SK-N-SH (cell line): ENCODE measurements around the gene MBLAC1. TPM values are rescaled to one million over a fixed set of nuclear protein-coding genes. Genes with fewer than 3 reads are reported as not detected.

ENCODE experiments used
- CTCF ChIA-PET: fragments of 300-600, 350-600 bp; formaldehyde crosslinking; extraction: SDS; loops from one replicate; lab custom pipeline; 2021; lab: Yijun Ruan, JAX
- POLR2A ChIA-PET: fragments of 350-600 bp; sonication (Branson Sonifier 250); formaldehyde crosslinking; extraction: SDS; loops from one replicate; lab custom pipeline; 2020; ENCODE audit warnings: antibody characterized with exemption, inconsistent platforms; lab: Yijun Ruan, JAX
- DNase-seq: peaks from one replicate; pipeline ENCODE4 v3.0.0; 2012
- H2AFZ ChIP-seq: fragments of 200-600 bp; sonication (generic); 2 replicates; pipeline ENCODE4 v1.8.1; 2016; ENCODE audit warnings: antibody characterized with exemption, mild to moderate bottlenecking, low read depth
- H3F3A ChIP-seq: fragments of 200-600 bp; sonication (generic); replicated peaks from 2 replicates; pipeline ENCODE3; 2016; ENCODE audit warnings: antibody characterized with exemption, mild to moderate bottlenecking; ENCODE audit not compliant: insufficient read depth
- H3K27ac ChIP-seq, 2 experiments: fragments of 200-500 bp in 1 of 2; fragments of 200-600 bp in 1 of 2; sonication (Bioruptor generic) in 1 of 2; sonication (generic), shearing (Covaris generic) in 1 of 2; 2 replicates each; pipeline versions ENCODE4 v1.5.1 to v1.6.1; 2014 to 2016; ENCODE audit warnings: low read depth in 2 of 2, inconsistent platforms in 1 of 2, low read length in 1 of 2, mild to moderate bottlenecking in 1 of 2, mixed read lengths in 1 of 2
- H3K27me3 ChIP-seq: fragments of 200-600 bp; sonication (generic), shearing (Covaris generic); 2 replicates; pipeline ENCODE4 v1.6.1; 2016; ENCODE audit warnings: mixed run types; ENCODE audit not compliant: insufficient read depth
- H3K36me3 ChIP-seq, 2 experiments: fragments of 200-500 bp in 1 of 2; fragments of 200-600 bp in 1 of 2; sonication (Bioruptor generic) in 1 of 2; sonication (generic) in 1 of 2; replicated peaks in 1 of 2; 2 replicates each; pipeline versions ENCODE3 to v1.5.1; 2014 to 2016; ENCODE audit warnings: low read length in 1 of 2, mild to moderate bottlenecking in 1 of 2; ENCODE audit not compliant: insufficient read depth in 2 of 2, control insufficient read depth in 1 of 2
- H3K4me1 ChIP-seq, 2 experiments: fragments of 200-500 bp in 1 of 2; fragments of 200-600 bp in 1 of 2; sonication (Bioruptor generic) in 1 of 2; sonication (generic), shearing (Covaris generic) in 1 of 2; 2 replicates each; pipeline versions ENCODE4 v1.5.1 to v1.6.1; 2014 to 2016; ENCODE audit warnings: low read depth in 1 of 2, low read length in 1 of 2, mixed run types in 1 of 2; ENCODE audit not compliant: insufficient read depth in 2 of 2, control insufficient read depth in 1 of 2
- H3K4me2 ChIP-seq: fragments of 200-600 bp; sonication (generic), shearing (Covaris generic); 2 replicates; pipeline ENCODE4 v1.6.1; 2017; ENCODE audit warnings: mixed run types
- H3K4me3 ChIP-seq, 2 experiments: fragments of 200-500 bp in 1 of 2; fragments of 200-600 bp in 1 of 2; sonication (Bioruptor generic) in 1 of 2; sonication (generic), shearing (Covaris generic) in 1 of 2; 2 replicates each; pipeline versions ENCODE4 v1.5.1 to v1.8.1; 2014 to 2016; ENCODE audit warnings: low read depth in 2 of 2, inconsistent platforms in 1 of 2, low read length in 1 of 2, mild to moderate bottlenecking in 1 of 2, mixed read lengths in 1 of 2, moderate library complexity in 1 of 2
- H3K79me2 ChIP-seq: fragments of 200-600 bp; sonication (generic); 2 replicates; pipeline ENCODE4 v1.8.1; 2017; ENCODE audit warnings: mild to moderate bottlenecking; ENCODE audit not compliant: insufficient read depth
- H3K9ac ChIP-seq: fragments of 200-600 bp; sonication (generic); 2 replicates; pipeline ENCODE4 v1.6.1; 2017; ENCODE audit warnings: mixed run types
- H3K9me2 ChIP-seq: fragments of 200-600 bp; sonication (generic); 2 replicates; pipeline ENCODE4 v1.6.1; 2017; ENCODE audit warnings: mixed run types
- H3K9me3 ChIP-seq: fragments of 200-600 bp; sonication (generic); 2 replicates; pipeline ENCODE4 v1.6.1; 2017; ENCODE audit warnings: mixed run types, mild to moderate bottlenecking, moderate library complexity
- H4K20me1 ChIP-seq: fragments of 200-600 bp; sonication (generic); 2 replicates; pipeline ENCODE4 v1.6.1; 2017; ENCODE audit warnings: mild to moderate bottlenecking, mixed run types; ENCODE audit not compliant: insufficient read depth
- EZH2phosphoT487 ChIP-seq: fragments of 200-600 bp; sonication (generic); IDR thresholded peaks from 2 replicates; pipeline ENCODE4 v1.6.1; 2017; ENCODE audit warnings: low read depth, mixed run types, mild to moderate bottlenecking, antibody characterized with exemption, moderate library complexity, borderline replicate concordance
- FOSL2 ChIP-seq: IDR thresholded peaks from 2 replicates; pipeline ENCODE4 v1.4.0; 2012; ENCODE audit warnings: low read depth, mild to moderate bottlenecking, moderate library complexity, borderline replicate concordance
- FOXJ3 ChIP-seq: sonication (generic); formaldehyde crosslinking; IDR thresholded peaks from 2 replicates; pipeline ENCODE4 v1.5.1; 2020; ENCODE audit warnings: mild to moderate bottlenecking, missing genetic modification reagents
- GABPA ChIP-seq: IDR thresholded peaks from 2 replicates; pipeline ENCODE4 v1.4.0; 2012; ENCODE audit warnings: low read depth, mild to moderate bottlenecking
- JUND ChIP-seq: IDR thresholded peaks from 2 replicates; pipeline ENCODE4 v1.4.0; 2012
- MAX ChIP-seq: IDR thresholded peaks from 2 replicates; pipeline ENCODE4 v1.4.0; 2012; ENCODE audit warnings: low read depth
- MEF2A ChIP-seq: IDR thresholded peaks from 2 replicates; pipeline ENCODE4 v1.4.0; 2012; ENCODE audit warnings: low read depth, borderline replicate concordance
- NFIC ChIP-seq: IDR thresholded peaks from 2 replicates; pipeline ENCODE4 v1.4.0; 2012; ENCODE audit warnings: borderline replicate concordance
- POLR2AphosphoS5 ChIP-seq: IDR thresholded peaks from 2 replicates; pipeline ENCODE4 v1.6.1; 2012; ENCODE audit warnings: low read depth, low read length
- RAD21 ChIP-seq: IDR thresholded peaks from 2 replicates; pipeline ENCODE4 v1.6.1; 2012; ENCODE audit warnings: mild to moderate bottlenecking, low read length
- RXRA ChIP-seq: IDR thresholded peaks from 2 replicates; pipeline ENCODE4 v1.4.0; 2012; ENCODE audit warnings: low read depth, mild to moderate bottlenecking, borderline replicate concordance
- SMC3 ChIP-seq: IDR thresholded peaks from 2 replicates; pipeline ENCODE4 v1.6.1; 2012; ENCODE audit warnings: low read depth, low read length, improper control_type of control experiment
- TCF12 ChIP-seq: IDR thresholded peaks from 2 replicates; pipeline ENCODE4 v1.4.0; 2012
- YY1 ChIP-seq: IDR thresholded peaks from 2 replicates; pipeline ENCODE4 v1.4.0; 2012; ENCODE audit warnings: low read depth, mild to moderate bottlenecking
- ZBTB33 ChIP-seq: IDR thresholded peaks from 2 replicates; pipeline ENCODE4 v1.4.0; 2012; ENCODE audit warnings: low read depth, borderline replicate concordance
- WGBS: methylation state at CpG from one replicate; pipeline ENCODE4 v1.1.6; 2017; ENCODE audit warnings: low lambda C conversion rate; 5-methylcytosine and 5-hydroxymethylcytosine counted together
- polyA plus RNA-seq, 3 experiments: library from polyadenylated mRNA; depleted of rRNA; stranded (reverse); fragments of >200 nt; gene quantifications; 2 replicates each; pipeline ENCODE4 v1.2.3, GENCODE V29; 2012

Gene MBLAC1
- polyA plus RNA-seq, 1 of the 3 experiments (the other 2 are of a cell fraction) = 4.4 TPM

DNA sequence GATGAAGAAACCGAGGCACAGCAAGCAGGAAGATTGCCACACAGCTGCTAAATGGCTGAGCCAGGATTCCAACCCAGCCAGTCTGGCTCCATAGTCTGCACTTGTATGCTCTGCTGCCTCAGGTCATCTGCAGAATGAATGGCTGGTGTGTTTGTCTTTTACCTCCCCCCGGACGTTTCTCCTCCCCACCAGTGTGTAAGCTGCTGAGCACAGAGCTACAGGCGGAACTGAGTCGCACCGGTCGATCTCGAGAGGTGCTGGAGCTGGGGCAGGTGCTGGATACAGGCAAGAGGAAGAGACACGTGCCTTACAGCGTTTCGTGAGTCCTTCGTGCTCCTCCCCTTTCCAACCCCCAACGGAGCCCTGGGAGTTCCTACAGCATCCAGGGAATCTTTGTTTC is 4.7 kb upstream of the MBLAC1 start:
- H3K4me1 ChIP-seq = peaks cover 11 to 15% of the 10 kb centered on the region in 2 experiments; a peak in 3 of 4 replicates
- no peak overlapping the region for H3K27ac ChIP-seq
- WGBS = 93% methylated on average over 13 of the region's 13 CpGs
- no peaks in the 10 kb centered on the region for H4K20me1 ChIP-seq
- H3K4me2 ChIP-seq = no peak overlapping the region
- H3K79me2 ChIP-seq = peaks cover 74% of the 10 kb centered on the region
- H2AFZ ChIP-seq = no peak overlapping the region
- H3K9ac ChIP-seq = no peak overlapping the region
- POLR2A ChIA-PET = interaction anchor here (5.3 kb wide), 1 partner anchor 21 kb away, joined by 70 read pairs; the partner anchor contains the start of genes AP4M1 and MCM7
- DNase-seq = no peak
- peaks cover 13 to 22% of the 10 kb centered on the region in 2 experiments for H3K36me3 ChIP-seq
- no peaks in the 10 kb centered on the region for H3K27me3 ChIP-seq
- no peak for TF ChIP-seq YY1
- no peaks in the 10 kb centered on the region for H3K9me3 ChIP-seq
- CTCF ChIA-PET = interaction anchor here (5.0 kb wide), 1 partner anchor 9 kb away, joined by 40 read pairs; no protein-coding TSS in a partner anchor
- H3K4me3 ChIP-seq = no peak overlapping the region
- H3F3A ChIP-seq = peaks cover 45% of the 10 kb centered on the region
- no peaks in the 10 kb centered on the region for H3K9me2 ChIP-seq

GRCh38 chr7:100122568-100122967 is 4.2 kb upstream of the MBLAC1 start:
- Histone ChIP-seq H3K27me3 (no peaks in the 10 kb centered on the region), H3F3A (peaks cover 45% of the 10 kb centered on the region), H3K79me2 (peaks cover 73% of the 10 kb centered on the region), H2AFZ (no peak overlapping the region), H3K4me1 (peaks cover 11 to 15% of the 10 kb centered on the region in 2 experiments; a peak in 3 of 4 replicates), H3K27ac (no peak overlapping the region), H3K4me3 (no peak overlapping the region), H4K20me1 (no peaks in the 10 kb centered on the region), H3K9ac (no peak overlapping the region), H3K9me3 (no peaks in the 10 kb centered on the region), H3K9me2 (no peaks in the 10 kb centered on the region), H3K36me3 (peaks cover 13 to 22% of the 10 kb centered on the region in 2 experiments), H3K4me2 (no peak overlapping the region)
- TF ChIP-seq SMC3 (no peak), RAD21 (no peak), MAX (no peak), GABPA (no peak), EZH2phosphoT487 (no peak), TCF12 (no peak), NFIC (no peak), RXRA (no peak), FOSL2 (no peak), JUND (no peak), POLR2AphosphoS5 (no peak), ZBTB33 (no peak), MEF2A (no peak), FOXJ3 (CRISPR knock-in tag) (no peak)
- POLR2A ChIA-PET = interaction anchor here (1.0 to 5.3 kb wide), 2 partner anchors 17 to 22 kb away, joined by 3 to 70 read pairs; partner anchors contain the start of genes AP4M1 and MCM7
- no peak for DNase-seq
- WGBS = 91% methylated on average over 1 of the region's 1 CpG
- CTCF ChIA-PET = interaction anchor here (0.8 to 5.0 kb wide), 2 partner anchors 9 to 98 kb away, joined by 3 to 40 read pairs; no protein-coding TSS in a partner anchor
